GM19025 (cell line): ENCODE results near the gene MYH13.

Experiments used
- ATAC-seq: cut with Tn5 transposase; IDR thresholded peaks from one replicate; pipeline ENCODE4 v1.9.1; 2021; ENCODE audit warnings: mild to moderate bottlenecking, low read depth, moderate library complexity; ENCODE audit not compliant: unreplicated experiment

MYH13 gene

DNA sequence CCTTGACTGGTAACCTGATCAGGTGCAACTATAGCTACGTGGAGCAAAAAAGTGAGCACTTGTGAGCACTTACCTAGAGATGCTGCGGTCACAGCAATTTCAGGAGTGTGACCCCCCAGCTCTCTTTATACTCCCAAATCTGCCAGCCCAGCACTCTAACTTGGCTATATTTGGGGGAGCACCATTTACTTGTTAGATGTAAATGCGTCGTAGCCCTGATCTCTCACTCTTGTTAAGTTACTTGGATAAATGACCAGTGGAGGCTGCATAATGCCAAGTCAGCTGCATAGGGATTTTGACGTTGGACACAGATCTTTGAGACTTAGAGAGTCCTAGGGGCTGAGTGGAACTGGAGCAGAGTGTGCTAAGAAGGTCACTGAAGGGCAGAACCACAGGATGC, at the start of gene MYH13:
TSS of gene MYH13 (minus strand) at position 101 of the 400 bp plus-strand sequence. CDS start 8,476 bp downstream, outside the sequence.
- no peak for ATAC-seq

- ATAC-seq, result no peak
These were observed 49.2 kb upstream of the MYH13 start, which contains the start of gene MYH8 for GRCh38 chr17:10421900-10422542. Gene MYH8 (minus strand): TSS chr17:10421950. CDS start chr17:10420227, 1,723 bp downstream.

DNA sequence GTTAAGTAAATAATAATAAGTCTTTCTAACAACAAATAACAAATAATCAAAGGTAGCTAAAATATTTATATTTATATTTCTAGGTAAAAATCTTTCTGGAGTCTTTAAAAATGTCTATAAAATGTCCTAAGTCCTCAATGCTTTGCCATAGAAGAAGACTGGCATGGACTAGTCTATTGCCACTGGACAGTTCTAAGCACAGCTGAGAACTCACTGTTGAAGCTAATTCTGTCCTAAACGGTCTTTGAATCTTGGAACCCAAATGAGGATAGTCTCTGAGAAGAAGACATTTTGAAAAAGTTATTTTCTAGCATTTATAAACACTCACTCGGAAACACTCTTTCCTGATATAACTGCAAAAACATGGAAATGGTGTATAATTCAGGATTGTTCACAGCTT, 48.4 kb upstream of the MYH13 start:
- no peak for ATAC-seq

DNA sequence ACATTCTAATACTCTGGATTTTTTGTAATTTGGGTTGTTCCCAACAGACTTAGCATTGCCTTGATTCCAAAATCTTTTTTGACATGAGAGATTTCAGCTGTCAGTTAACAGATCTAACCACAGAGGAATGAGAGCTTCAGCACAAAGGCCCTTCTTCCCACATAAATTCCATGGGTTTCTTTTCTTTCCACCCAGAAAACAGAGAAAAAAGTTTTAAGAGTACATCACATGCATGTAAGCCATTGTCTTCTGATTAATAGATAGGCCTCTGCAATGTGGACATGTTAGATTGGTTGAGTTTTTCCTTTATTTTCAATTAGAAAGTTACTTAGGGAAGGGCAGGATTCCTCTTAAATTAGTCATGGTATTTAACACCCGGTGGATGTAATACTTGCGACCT, 48.0 kb upstream of the MYH13 start:
- no peak for ATAC-seq

- ATAC-seq, result no peak
These were observed 44.6 kb upstream of the MYH13 start for GRCh38 chr17:10417431-10417830.

- no peak for ATAC-seq
These were observed 42.4 kb upstream of the MYH13 start for GRCh38 chr17:10415161-10415560.

- ATAC-seq, result no peak
These were observed 30.8 kb upstream of the MYH13 start for GRCh38 chr17:10403589-10403988.

GRCh38 chr17:10398352-10398751, 25.5 kb upstream of the MYH13 start:
- no peak for ATAC-seq

DNA sequence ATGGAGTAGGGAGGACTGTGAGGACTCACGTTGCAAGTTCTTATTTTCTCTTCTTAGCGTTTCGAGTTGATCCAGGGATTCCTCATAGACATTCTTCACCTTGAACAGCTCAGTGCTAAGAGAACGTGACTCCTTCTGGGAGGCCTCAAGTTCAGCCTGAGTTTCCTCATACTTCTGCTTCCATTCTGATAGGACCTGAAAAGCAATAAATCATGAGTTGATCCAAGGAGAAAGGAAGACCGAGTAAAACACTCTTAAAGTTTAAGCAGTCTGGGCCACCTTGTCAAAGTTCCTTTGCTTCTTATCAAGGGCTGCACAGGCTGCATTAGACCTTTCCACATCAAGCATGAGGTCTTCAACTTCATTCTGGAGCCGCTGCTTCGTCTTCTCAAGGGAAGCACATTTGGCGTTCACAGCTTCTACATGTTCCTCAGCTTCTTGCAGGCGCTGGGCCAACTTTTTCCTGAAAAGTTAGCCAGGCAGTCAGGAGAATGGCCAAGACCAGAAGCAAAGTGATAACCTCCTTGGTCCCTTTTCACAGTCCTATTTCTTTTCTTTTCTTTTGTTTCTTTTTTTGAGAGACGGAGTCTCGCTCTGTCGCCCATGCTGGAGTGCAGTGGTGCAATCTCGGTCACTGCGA, 23.8 kb upstream of the MYH13 start:
- ATAC-seq, result no peak

DNA sequence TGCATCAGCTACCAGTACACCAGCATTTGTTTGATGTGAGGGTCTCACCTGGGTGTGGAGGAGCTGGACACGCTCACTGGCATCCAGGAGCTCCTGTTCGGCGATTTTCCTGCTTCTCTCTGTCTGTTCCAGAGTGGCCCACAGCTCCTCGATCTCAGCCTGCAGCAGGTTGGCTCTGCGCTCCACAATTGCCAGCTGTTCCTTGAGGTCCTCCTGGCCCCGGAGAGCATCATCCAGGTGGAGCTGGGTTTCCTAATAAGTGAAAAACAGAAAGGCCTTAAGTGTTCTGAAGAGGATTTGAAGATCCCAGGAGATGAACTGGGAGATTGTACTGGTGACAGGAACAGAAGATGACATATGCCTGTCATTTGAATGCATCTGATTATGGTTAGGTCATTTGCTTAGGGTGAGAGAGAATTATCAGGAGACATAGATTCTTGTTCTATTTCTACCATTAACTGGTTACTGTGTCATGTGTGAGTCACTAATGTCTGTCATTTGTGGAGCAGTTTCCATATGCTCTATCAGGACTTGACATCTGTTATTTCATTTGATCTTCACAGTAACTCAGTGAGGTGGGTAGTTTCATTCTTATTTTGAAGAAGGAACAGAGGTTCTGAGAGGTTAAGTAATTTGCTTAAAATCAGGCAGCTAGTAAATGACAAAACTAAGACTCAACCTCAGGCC, 21.5 kb upstream of the MYH13 start:
- no peak for ATAC-seq

DNA sequence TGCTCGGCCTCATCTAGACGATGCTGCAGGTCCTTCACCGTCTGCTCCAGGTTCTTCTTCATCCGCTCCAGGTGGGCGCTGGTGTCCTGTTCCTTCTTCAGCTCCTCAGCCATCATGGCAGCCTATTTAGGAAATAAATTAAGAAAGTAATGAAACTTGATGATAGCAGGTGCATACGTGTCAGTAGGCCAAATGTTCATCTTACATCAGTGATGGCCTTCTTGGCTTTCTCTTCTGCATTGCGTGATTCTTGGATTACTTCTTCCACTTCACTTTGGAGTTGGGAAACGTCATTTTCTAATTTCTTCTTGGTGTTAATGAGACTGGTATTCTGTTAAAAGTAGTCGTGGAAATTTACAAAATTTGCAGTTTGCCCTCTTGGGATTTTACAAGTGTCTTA, 20.1 kb upstream of the MYH13 start:
- no peak for ATAC-seq

- no peak for ATAC-seq
These were observed 13.1 kb upstream of the MYH13 start for GRCh38 chr17:10385871-10386270.

DNA sequence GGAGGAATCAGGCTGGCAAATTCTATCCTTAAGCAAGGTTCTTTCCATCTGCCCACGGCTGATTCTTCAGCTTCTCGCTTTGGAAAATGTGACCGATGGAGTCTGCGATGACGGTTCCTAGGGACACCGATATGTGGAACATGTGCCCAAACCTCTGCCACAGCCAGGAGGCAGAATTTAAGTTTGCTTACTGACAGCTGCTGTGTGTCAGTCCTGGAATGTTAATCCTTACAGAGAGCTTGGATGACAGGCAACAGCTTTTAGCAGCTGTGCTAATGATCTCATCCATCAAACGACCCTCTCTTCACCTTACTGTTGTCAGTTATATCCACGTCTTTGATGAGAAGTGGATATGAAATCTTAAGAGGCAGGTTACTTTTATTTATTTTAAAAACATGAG, 11.4 kb upstream of the MYH13 start:
- no peak for ATAC-seq

- ATAC-seq, result no peak
These were observed 8.0 kb upstream of the MYH13 start for GRCh38 chr17:10380631-10381408.

DNA sequence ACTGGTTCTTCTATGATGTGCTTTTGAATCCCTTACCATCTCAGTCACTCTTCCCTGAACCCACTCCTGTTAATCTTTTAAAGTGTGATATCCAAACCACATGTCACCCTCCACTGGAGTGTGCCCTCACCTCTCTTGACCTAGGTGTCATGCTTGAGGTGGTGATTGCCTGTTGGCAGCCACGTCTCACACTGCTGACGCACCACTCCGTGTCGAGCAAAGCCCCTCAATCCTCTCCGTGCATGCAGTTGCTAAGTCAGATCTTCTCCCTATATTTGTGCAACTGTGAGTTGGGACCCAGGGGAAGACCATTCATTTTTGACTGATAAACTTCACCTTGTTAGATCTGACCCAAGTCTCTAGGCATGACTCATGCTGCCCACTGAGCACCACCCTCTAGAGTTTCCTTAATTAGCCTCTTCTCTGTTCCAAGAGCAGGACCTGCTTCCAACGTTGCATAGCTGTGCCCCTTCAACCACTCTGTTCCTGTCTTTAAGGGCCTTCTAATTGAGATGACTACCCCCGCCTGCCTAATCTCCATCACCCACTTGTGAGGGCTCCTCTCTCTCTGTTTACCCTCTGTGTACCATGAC, 2.7 kb downstream of the MYH13 start:
- ATAC-seq, result no peak

DNA sequence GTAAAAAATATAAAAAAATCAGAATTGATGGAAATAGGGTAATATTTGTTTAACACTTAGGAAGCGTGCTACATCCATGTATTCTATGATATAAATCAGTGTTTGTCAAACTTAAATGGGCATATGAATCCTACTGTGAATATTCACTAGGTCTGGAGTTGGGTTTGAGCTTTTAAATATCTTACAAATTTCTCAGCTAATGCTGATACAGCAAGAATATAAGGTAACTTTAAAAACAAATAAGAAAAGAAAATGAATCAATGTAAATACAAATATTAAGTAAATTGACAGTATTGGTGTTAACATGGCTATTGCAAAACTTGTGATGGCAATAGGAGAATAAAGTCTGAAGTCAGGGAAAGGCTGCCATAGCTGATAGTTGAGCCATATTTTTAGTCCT, 3.6 kb downstream of the MYH13 start:
- no peak for ATAC-seq

GRCh38 chr17:10368561-10368960, 4.2 kb downstream of the MYH13 start:
- no peak for ATAC-seq

DNA sequence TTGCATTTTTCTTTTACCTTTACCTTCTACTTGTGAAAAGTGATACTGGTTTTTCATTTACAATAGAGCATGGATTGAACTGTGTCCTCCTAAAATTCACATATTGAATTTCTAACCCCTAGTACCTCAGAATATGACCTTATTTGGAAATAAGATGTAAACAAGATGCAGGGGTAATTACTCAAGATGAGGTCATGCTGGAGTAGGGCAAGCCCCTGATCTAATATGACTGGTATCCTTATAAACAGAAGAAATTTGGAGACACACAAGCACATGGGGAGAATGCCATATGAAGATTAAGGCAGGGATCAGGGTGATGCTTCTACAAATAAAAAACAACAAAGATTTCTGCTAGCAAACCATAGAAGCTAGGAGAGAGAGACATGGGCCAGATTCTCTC, 12.2 kb downstream of the MYH13 start:
- no peak for ATAC-seq

DNA sequence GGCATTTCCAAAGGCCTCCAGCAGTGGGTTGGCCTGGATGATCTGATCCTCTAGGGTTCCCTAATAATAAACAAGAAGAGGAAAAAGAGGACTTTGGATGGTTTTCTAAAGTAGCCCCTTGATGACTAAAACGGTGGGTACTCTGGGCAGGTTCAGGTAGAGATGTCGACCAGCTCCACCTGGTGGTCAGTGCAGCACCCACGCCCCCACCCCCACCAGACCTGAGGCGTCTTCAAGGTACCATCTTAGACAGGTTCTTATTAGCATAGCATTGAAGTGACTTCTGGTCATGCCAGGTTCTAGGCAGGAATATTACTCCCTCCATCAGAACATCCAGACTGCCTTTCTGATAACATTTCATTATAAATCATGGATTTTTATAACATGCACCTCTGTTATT, 15.0 kb downstream of the MYH13 start:
- no peak for ATAC-seq

GRCh38 chr17:10354651-10355050, 18.2 kb downstream of the MYH13 start:
- no peak for ATAC-seq

DNA sequence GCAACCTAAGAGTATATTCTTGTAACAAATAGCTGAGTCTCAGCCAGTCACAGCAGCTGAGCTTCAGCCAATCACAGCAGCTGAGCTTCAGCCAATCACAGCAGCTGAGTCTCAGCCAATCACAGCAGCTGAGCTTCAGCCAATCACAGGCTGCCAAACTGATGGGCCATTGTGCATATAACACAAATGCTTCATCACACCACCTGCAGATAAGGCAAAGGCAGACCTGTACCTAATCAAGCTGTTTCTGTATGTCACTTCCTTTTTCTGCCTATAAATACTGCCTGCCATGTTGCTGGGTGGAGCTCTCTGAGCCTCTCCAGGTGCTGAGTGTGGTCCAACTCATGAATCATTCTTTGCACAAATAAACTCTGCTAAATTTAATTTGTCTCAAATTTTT, 19.9 kb downstream of the MYH13 start:
- ATAC-seq, result no peak
